OCI-LY1 (cell line): Measurements from ENCODE around the gene WFDC2.

Experiments
- H2AFZ ChIP-seq: fragments of 200-600 bp; sonication (generic), shearing (Covaris generic); 2 replicates; pipeline ENCODE4 v1.6.0; 2014; ENCODE audit warnings: antibody characterized with exemption, mild to moderate bottlenecking, low read length
- H3F3A ChIP-seq: fragments of 200-600 bp; sonication (generic), shearing (Covaris generic); 2 replicates; pipeline ENCODE4 v1.6.0; 2014; ENCODE audit warnings: mild to moderate bottlenecking, antibody characterized with exemption, low read length, moderate library complexity; ENCODE audit not compliant: insufficient read depth
- H3K27ac ChIP-seq: fragments of 200-600 bp; sonication (generic); 2 replicates; pipeline ENCODE4 v1.5.1; 2014; ENCODE audit warnings: low read length, mixed run types, mild to moderate bottlenecking, low read depth; ENCODE audit not compliant: poor library complexity, severe bottlenecking
- H3K27me3 ChIP-seq: fragments of 200-600 bp; sonication (generic); 2 replicates; pipeline ENCODE4 v1.6.0; 2014; ENCODE audit warnings: antibody characterized with exemption, mild to moderate bottlenecking, low read length, moderate library complexity; ENCODE audit not compliant: insufficient read depth
- H3K36me3 ChIP-seq: fragments of 200-600 bp; sonication (generic); 2 replicates; pipeline ENCODE4 v1.6.1; 2014; ENCODE audit warnings: mild to moderate bottlenecking, antibody characterized with exemption, low read length, moderate library complexity, mixed read lengths; ENCODE audit not compliant: insufficient read depth
- H3K4me1 ChIP-seq: fragments of 200-600 bp; sonication (generic); 2 replicates; pipeline ENCODE4 v1.5.1; 2014; ENCODE audit warnings: mild to moderate bottlenecking, low read length, moderate library complexity; ENCODE audit not compliant: insufficient read depth, severe bottlenecking
- H3K4me2 ChIP-seq: fragments of 200-600 bp; sonication (generic), shearing (Covaris generic); 2 replicates; pipeline ENCODE4 v1.6.1; 2014; ENCODE audit warnings: low read length
- H3K4me3 ChIP-seq: fragments of 200-600 bp; sonication (generic); 2 replicates; pipeline ENCODE4 v1.5.1; 2014; ENCODE audit warnings: low read length, low read depth, mild to moderate bottlenecking, mixed read lengths; ENCODE audit not compliant: poor library complexity, severe bottlenecking
- H3K79me2 ChIP-seq: fragments of 200-600 bp; shearing (Covaris generic); 2 replicates; pipeline ENCODE4 v1.6.1; 2016; ENCODE audit warnings: mixed run types, low read length, mixed read lengths; ENCODE audit not compliant: insufficient read depth
- H3K9ac ChIP-seq: fragments of 200-600 bp; sonication (generic), shearing (Covaris generic); 2 replicates; pipeline ENCODE4 v1.6.1; 2014; ENCODE audit warnings: mild to moderate bottlenecking, low read length, mixed read lengths
- H3K9me2 ChIP-seq: fragments of 200-600 bp; sonication (generic), shearing (Covaris generic); 2 replicates; pipeline ENCODE4 v1.6.1; 2014; ENCODE audit warnings: low read depth, mild to moderate bottlenecking, low read length, mixed read lengths
- H3K9me3 ChIP-seq: fragments of 200-600 bp; shearing (Covaris generic); 2 replicates; pipeline ENCODE4 v1.6.1; 2014; ENCODE audit warnings: low read length, mixed read lengths
- H4K20me1 ChIP-seq: fragments of 200-600 bp; sonication (generic), shearing (Covaris generic); 2 replicates; pipeline ENCODE4 v1.6.0; 2016; ENCODE audit warnings: mild to moderate bottlenecking, low read length; ENCODE audit not compliant: insufficient read depth
- CTCF ChIP-seq: fragments of 200-600 bp; sonication (generic), shearing (Covaris generic); IDR thresholded peaks from 2 replicates; pipeline ENCODE4 v1.5.1; 2017; ENCODE audit warnings: mild to moderate bottlenecking, antibody characterized with exemption, low read length, moderate library complexity, mixed read lengths
- EZH2 ChIP-seq: fragments of 200-600 bp; sonication (generic), shearing (Covaris generic); IDR thresholded peaks from 2 replicates; pipeline ENCODE4 v1.8.0; 2017; ENCODE audit warnings: borderline replicate concordance, mixed run types, mild to moderate bottlenecking, antibody characterized with exemption, low read length, moderate library complexity, mixed read lengths

WFDC2 gene

GRCh38 chr20:45509091-45509490, 39.5 kb downstream of the WFDC2 start:
- H4K20me1 ChIP-seq = no peaks in the 10 kb centered on the region
- H3K27me3 ChIP-seq = no peaks in the 10 kb centered on the region
- no peak overlapping the region for H3K27ac ChIP-seq
- H3K9me3 ChIP-seq = no peaks in the 10 kb centered on the region
- no peaks in the 10 kb centered on the region for H3K4me1 ChIP-seq
- no peak overlapping the region for H3K4me3 ChIP-seq
- no peaks in the 10 kb centered on the region for H3K36me3 ChIP-seq
- H3K9me2 ChIP-seq = no peaks in the 10 kb centered on the region
- no peak for TF ChIP-seq CTCF
- no peak overlapping the region for H3K4me2 ChIP-seq
- H3K79me2 ChIP-seq = no peaks in the 10 kb centered on the region
- no peak overlapping the region for H2AFZ ChIP-seq
- no peaks in the 10 kb centered on the region for H3F3A ChIP-seq
- H3K9ac ChIP-seq = no peak overlapping the region

GRCh38 chr20:45510242-45510862, 40.8 kb downstream of the WFDC2 start:
- Histone ChIP-seq H3K79me2 (no peaks in the 10 kb centered on the region), H3K4me2 (no peak overlapping the region)

GRCh38 chr20:45515147-45515913, 45.8 kb downstream of the WFDC2 start, which contains the start of gene SPINT3:
TSS of gene SPINT3 (minus strand) at chr20:45515622. CDS start at chr20:45515608, 14 bp downstream.
- no peak within 1 kb of the TSS for H3K27ac ChIP-seq
- H3K9me2 ChIP-seq = no peaks in the 10 kb centered on the region
- no peaks in the 10 kb centered on the region for H3K4me1 ChIP-seq
- H3K4me2 ChIP-seq = no peak within 1 kb of the TSS
- H3K79me2 ChIP-seq = no peaks in the 10 kb centered on the region
- no peak within 1 kb of the TSS for H3K9ac ChIP-seq
- no peak within 1 kb of the TSS for H2AFZ ChIP-seq
- no peak within 1 kb of the TSS for H3K4me3 ChIP-seq
- no peaks in the 10 kb centered on the region for H3K9me3 ChIP-seq
- TF ChIP-seq EZH2 = no peak
- no peak for TF ChIP-seq CTCF
- no peaks in the 10 kb centered on the region for H3K36me3 ChIP-seq
- no peaks in the 10 kb centered on the region for H3K27me3 ChIP-seq
- H3F3A ChIP-seq = no peaks in the 10 kb centered on the region
- no peaks in the 10 kb centered on the region for H4K20me1 ChIP-seq

More at GRCh38 chr20:45510242-45510862, 40.8 kb downstream of the WFDC2 start:
- Histone ChIP-seq H3K4me3 (no peak overlapping the region), H3K9ac (no peak overlapping the region), H3K9me2 (no peaks in the 10 kb centered on the region), H3K36me3 (no peaks in the 10 kb centered on the region), H3K27me3 (no peaks in the 10 kb centered on the region), H4K20me1 (no peaks in the 10 kb centered on the region), H3K9me3 (no peaks in the 10 kb centered on the region), H3K4me1 (no peaks in the 10 kb centered on the region), H2AFZ (no peak overlapping the region), H3F3A (no peaks in the 10 kb centered on the region), H3K27ac (no peak overlapping the region)
- TF ChIP-seq CTCF (no peak), EZH2 (no peak)
